ENCODE results near the gene HOXB8.

The HOXB8 gene

GRCh38 chr17:48601539-48602425 lies 13.3 kb downstream of the HOXB8 start:
- TF ChIP-seq, protein P1, sequence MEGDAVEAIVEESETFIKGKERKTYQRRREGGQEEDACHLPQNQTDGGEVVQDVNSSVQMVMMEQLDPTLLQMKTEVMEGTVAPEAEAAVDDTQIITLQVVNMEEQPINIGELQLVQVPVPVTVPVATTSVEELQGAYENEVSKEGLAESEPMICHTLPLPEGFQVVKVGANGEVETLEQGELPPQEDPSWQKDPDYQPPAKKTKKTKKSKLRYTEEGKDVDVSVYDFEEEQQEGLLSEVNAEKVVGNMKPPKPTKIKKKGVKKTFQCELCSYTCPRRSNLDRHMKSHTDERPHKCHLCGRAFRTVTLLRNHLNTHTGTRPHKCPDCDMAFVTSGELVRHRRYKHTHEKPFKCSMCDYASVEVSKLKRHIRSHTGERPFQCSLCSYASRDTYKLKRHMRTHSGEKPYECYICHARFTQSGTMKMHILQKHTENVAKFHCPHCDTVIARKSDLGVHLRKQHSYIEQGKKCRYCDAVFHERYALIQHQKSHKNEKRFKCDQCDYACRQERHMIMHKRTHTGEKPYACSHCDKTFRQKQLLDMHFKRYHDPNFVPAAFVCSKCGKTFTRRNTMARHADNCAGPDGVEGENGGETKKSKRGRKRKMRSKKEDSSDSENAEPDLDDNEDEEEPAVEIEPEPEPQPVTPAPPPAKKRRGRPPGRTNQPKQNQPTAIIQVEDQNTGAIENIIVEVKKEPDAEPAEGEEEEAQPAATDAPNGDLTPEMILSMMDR (IDR thresholded peaks at IDR 0.05; ENCODE audit: insufficient read depth, low read length, poor library complexity, severe bottlenecking): no peak
- H3K36me3 ChIP-seq (ENCODE audit: control insufficient read depth, insufficient read depth, low read length): no peaks in the 10 kb centered on the region
- H3K27me3 ChIP-seq (replicated peaks; ENCODE audit: control insufficient read depth, insufficient read depth, low read length): peaks cover 4% of the 10 kb centered on the region; the same call in 1 of the 2 replicates
- DNase-seq (ENCODE audit: extremely low read depth, insufficient read length): no peak
- H3K4me3 ChIP-seq (replicated peaks; ENCODE audit: low read depth, low read length): no peak overlapping the region

DNA sequence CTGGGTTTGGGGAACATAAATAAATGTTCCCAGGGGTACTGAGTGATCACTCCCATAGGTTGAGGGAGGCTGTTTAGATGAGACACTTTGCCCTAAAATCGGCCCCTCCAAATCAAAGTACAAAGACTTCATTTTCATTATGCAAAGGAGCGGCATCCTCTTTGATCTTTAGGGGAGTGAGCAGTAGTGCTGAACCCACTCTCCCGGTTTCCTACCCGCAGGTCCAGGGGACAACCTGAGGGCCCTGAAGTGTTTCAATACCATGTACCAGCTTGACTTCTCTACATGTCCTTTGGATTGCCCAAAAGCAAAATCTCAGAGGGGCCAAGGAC lies 13.9 kb downstream of the HOXB8 start:
- TF ChIP-seq, protein P1 (IDR thresholded peaks at IDR 0.05; ENCODE audit: insufficient read depth, low read length, poor library complexity, severe bottlenecking): no peak
- DNase-seq (ENCODE audit: extremely low read depth, insufficient read length): no peak
- Histone ChIP-seq H3K36me3 (ENCODE audit: control insufficient read depth, insufficient read depth, low read length) (no peaks in the 10 kb centered on the region), H3K27me3 (replicated peaks; ENCODE audit: control insufficient read depth, insufficient read depth, low read length) (peaks cover 4% of the 10 kb centered on the region; the same call in 1 of the 2 replicates), H3K4me3 (replicated peaks; ENCODE audit: low read depth, low read length) (no peak overlapping the region)

- TF ChIP-seq, protein P1 (IDR thresholded peaks at IDR 0.05; ENCODE audit: insufficient read depth, low read length, poor library complexity, severe bottlenecking): no peak
- Histone ChIP-seq H3K36me3 (ENCODE audit: control insufficient read depth, insufficient read depth, low read length) (no peaks in the 10 kb centered on the region; the same call in 1 of the 2 replicates), H3K4me3 (replicated peaks; ENCODE audit: low read depth, low read length) (no peak overlapping the region), H3K27me3 (replicated peaks; ENCODE audit: control insufficient read depth, insufficient read depth, low read length) (peaks cover 4% of the 10 kb centered on the region; the same call in 1 of the 2 replicates)
- no peak for DNase-seq (ENCODE audit: extremely low read depth, insufficient read length)
Measured at GRCh38 chr17:48600244-48601098, 14.6 kb downstream of the HOXB8 start.

DNA sequence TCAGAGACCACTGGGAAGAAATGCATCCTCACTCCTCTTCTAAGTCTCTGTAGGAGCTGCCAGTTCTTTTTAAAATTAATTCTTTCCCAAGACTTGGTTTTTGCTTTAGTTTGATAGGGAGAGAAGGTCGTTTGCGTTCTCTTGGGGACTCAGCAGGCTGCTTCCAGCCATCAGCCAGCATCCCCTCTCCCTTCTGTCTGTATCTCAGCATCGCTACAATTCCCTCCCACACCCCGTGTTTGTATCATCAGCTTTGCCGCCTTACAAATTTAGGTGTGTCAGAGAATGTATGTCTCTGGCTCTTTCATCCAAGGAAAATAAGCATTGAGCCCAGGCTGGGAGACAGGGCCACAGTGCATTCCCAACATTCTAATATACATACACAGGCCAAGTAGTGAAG lies 15.7 kb downstream of the HOXB8 start:
- Histone ChIP-seq H3K4me3 (replicated peaks; ENCODE audit: low read depth, low read length) (no peak overlapping the region), H3K27me3 (replicated peaks; ENCODE audit: control insufficient read depth, insufficient read depth, low read length) (peaks cover 4% of the 10 kb centered on the region; the same call in 1 of the 2 replicates), H3K36me3 (ENCODE audit: control insufficient read depth, insufficient read depth, low read length) (no peaks in the 10 kb centered on the region; the same call in 1 of the 2 replicates)
- TF ChIP-seq, protein P1 (IDR thresholded peaks at IDR 0.05; ENCODE audit: insufficient read depth, low read length, poor library complexity, severe bottlenecking): no peak
- DNase-seq (ENCODE audit: extremely low read depth, insufficient read length): no peak

DNA sequence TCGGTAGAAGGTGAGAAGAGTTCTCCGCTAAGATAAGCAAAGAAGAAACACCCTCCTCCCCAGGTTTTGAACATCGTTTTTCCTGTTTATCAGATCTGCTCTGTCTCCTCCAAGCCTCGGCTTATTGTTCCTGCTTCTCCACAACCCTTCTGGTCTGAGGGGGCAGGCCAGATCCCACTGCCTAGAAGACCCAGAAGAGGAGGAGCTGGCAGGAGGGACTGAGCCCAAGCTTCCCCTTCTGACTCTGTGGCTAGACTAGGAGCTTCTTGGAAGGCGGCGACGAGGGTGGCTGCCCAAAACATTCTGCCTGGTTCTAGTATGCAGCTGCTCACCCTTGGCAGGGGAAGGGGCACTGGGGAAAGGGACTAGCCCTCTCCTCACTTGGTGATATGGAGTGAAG lies 16.4 kb downstream of the HOXB8 start:
- TF ChIP-seq, protein P1 (IDR thresholded peaks at IDR 0.05; ENCODE audit: insufficient read depth, low read length, poor library complexity, severe bottlenecking): no peak
- Histone ChIP-seq H3K4me3 (replicated peaks; ENCODE audit: low read depth, low read length) (no peak overlapping the region), H3K27me3 (replicated peaks; ENCODE audit: control insufficient read depth, insufficient read depth, low read length) (peaks cover 4% of the 10 kb centered on the region; the same call in 1 of the 2 replicates), H3K36me3 (ENCODE audit: control insufficient read depth, insufficient read depth, low read length) (no peaks in the 10 kb centered on the region; the same call in 1 of the 2 replicates)
- DNase-seq (ENCODE audit: extremely low read depth, insufficient read length): no peak
